ENCODE data around the gene DOK6.

GRCh38 chr18:69840445-69840844, 439.8 kb downstream of the DOK6 start:
- no peak for TF ChIP-seq CTCF (IDR thresholded peaks at IDR 0.05)
- no peak for TF ChIP-seq EZH2 (IDR thresholded peaks at IDR 0.05)
- no peak for TF ChIP-seq EZH2phosphoT487 (IDR thresholded peaks at IDR 0.05)
